HepG2 (cell line): Measurements from ENCODE around the gene HDAC5. TPM values are rescaled to one million over a fixed set of nuclear protein-coding genes. Genes with fewer than 3 reads are reported as not detected.

Experiments
- ATF7-NPFF ChIP-seq: sonication (generic); formaldehyde crosslinking; IDR thresholded peaks from 2 replicates; pipeline ENCODE4 v1.8.1; 2023; ENCODE audit warnings: mild to moderate bottlenecking, low read depth, missing genetic modification reagents, moderate library complexity
- CTCF ChIP-seq: sonication (generic); formaldehyde crosslinking; IDR thresholded peaks from 2 replicates; pipeline ENCODE4 v1.5.0; 2020; ENCODE audit warnings: mild to moderate bottlenecking, missing genetic modification reagents, moderate library complexity
- EED ChIP-seq: sonication (generic); formaldehyde crosslinking; IDR thresholded peaks from 2 replicates; pipeline ENCODE4 v1.5.0; 2020; ENCODE audit warnings: mild to moderate bottlenecking, missing genetic modification reagents
- GATAD1 ChIP-seq: IDR thresholded peaks from 2 replicates; pipeline ENCODE4 v1.6.1; 2016; ENCODE audit warnings: missing genetic modification reagents, missing compliant biosample characterization
- GATAD2A ChIP-seq: IDR thresholded peaks from 2 replicates; pipeline ENCODE4 v1.6.1; 2016
- GTF3A ChIP-seq: sonication (generic); formaldehyde crosslinking; conservative IDR thresholded peaks from 2 replicates; pipeline ENCODE4 v1.4.0; 2020; ENCODE audit warnings: mild to moderate bottlenecking, missing genetic modification reagents
- HHEX ChIP-seq: IDR thresholded peaks from 2 replicates; pipeline ENCODE4 v1.6.1; 2016; ENCODE audit warnings: control low read depth
- MTERF4 ChIP-seq: sonication (generic); formaldehyde crosslinking; IDR thresholded peaks from 2 replicates; pipeline ENCODE4 v1.8.0; 2023; ENCODE audit warnings: mild to moderate bottlenecking, missing genetic modification reagents
- PITX1 ChIP-seq: sonication (generic); formaldehyde crosslinking; IDR thresholded peaks from 2 replicates; pipeline ENCODE4 v1.5.1; 2020; ENCODE audit warnings: mild to moderate bottlenecking, missing genetic modification reagents
- SP5 ChIP-seq: IDR thresholded peaks from 2 replicates; pipeline ENCODE4 v1.6.1; 2016; ENCODE audit warnings: low read depth, borderline replicate concordance
- ZBTB3 ChIP-seq: sonication (generic); formaldehyde crosslinking; IDR thresholded peaks from 2 replicates; pipeline ENCODE4 v1.4.0; 2020; ENCODE audit warnings: low read depth, mild to moderate bottlenecking, moderate library complexity, missing genetic modification reagents, borderline replicate concordance
- ZMYM2 ChIP-seq: sonication (generic); formaldehyde crosslinking; IDR thresholded peaks from 2 replicates; pipeline ENCODE4 v1.8.0; 2022; ENCODE audit warnings: mild to moderate bottlenecking, missing genetic modification reagents
- ZNF329 ChIP-seq: sonication (generic); formaldehyde crosslinking; IDR thresholded peaks from 2 replicates; pipeline ENCODE4 v1.9.0; 2021; ENCODE audit warnings: low read depth, mild to moderate bottlenecking, missing genetic modification reagents
- ZNF430 ChIP-seq: sonication (generic); formaldehyde crosslinking; IDR thresholded peaks from 2 replicates; pipeline ENCODE4 v1.9.0; 2021; ENCODE audit warnings: mild to moderate bottlenecking, missing genetic modification reagents
- ZNF607 ChIP-seq: sonication (generic); formaldehyde crosslinking; IDR thresholded peaks from 2 replicates; pipeline ENCODE4 v1.5.1; 2020; ENCODE audit warnings: missing genetic modification reagents, mild to moderate bottlenecking, borderline replicate concordance
- ZNF839 ChIP-seq: sonication (generic); formaldehyde crosslinking; IDR thresholded peaks from 2 replicates; pipeline ENCODE4 v1.4.0; 2020; ENCODE audit warnings: missing genetic modification reagents, mild to moderate bottlenecking, borderline replicate concordance
- ZNF879 ChIP-seq: sonication (generic); formaldehyde crosslinking; IDR thresholded peaks from 2 replicates; pipeline ENCODE4 v1.8.1; 2023; ENCODE audit warnings: missing genetic modification reagents
- ZSCAN21 ChIP-seq: sonication (generic); formaldehyde crosslinking; IDR thresholded peaks from 2 replicates; pipeline ENCODE4 v1.8.0; 2022; ENCODE audit warnings: mild to moderate bottlenecking, missing genetic modification reagents, moderate library complexity, borderline replicate concordance
- ZSCAN31 ChIP-seq: sonication (generic); formaldehyde crosslinking; IDR thresholded peaks from 2 replicates; pipeline ENCODE4 v1.5.0; 2020; ENCODE audit warnings: low read depth, mild to moderate bottlenecking, missing genetic modification reagents
- polyA plus RNA-seq, 8 experiments: library from polyadenylated mRNA; depleted of rRNA in 3 of 8; stranded (reverse) in 7 of 8; unstranded in 1 of 8; fragments of >200 nt; fragmentation: Illumina TruSeq in 4 of 8; extraction: Trizol in 4 of 8; gene quantifications; 2 replicates each; pipeline versions ENCODE4 v1.2.1 to v1.2.3, GENCODE V29; 2011 to 2016; ENCODE audit warnings: low read depth in 4 of 8, missing spikeins in 1 of 8, mixed read lengths in 1 of 8; ENCODE audit not compliant: insufficient read depth in 1 of 8
- total RNA-seq, 5 experiments: library from RNA; depleted of rRNA; stranded (reverse); fragments of >200 nt; fragmentation: Illumina TruSeq; extraction: Trizol; gene quantifications; 2 replicates each; pipeline ENCODE4 v1.2.3, GENCODE V29; 2016; ENCODE audit warnings: low read depth in 1 of 5
- TF ChIP-seq, protein P1 (sequence below): sonication (generic); formaldehyde crosslinking; IDR thresholded peaks from 2 replicates; pipeline ENCODE4 v1.4.0; 2020; ENCODE audit warnings: missing genetic modification reagents
- TF ChIP-seq, protein P2 (sequence below): sonication (generic); formaldehyde crosslinking; conservative IDR thresholded peaks from 2 replicates; pipeline ENCODE4 v1.4.0; 2020; ENCODE audit warnings: mild to moderate bottlenecking, missing genetic modification reagents, moderate library complexity

HDAC5 gene
- total and polyA plus RNA-seq, 2 of the 13 experiments (the other 11 are each of a cell fraction or from before 2014, with no cell fraction given) = 46.4 to 85.4 TPM

GRCh38 chr17:44115585-44116415 lies 7.6 kb downstream of the HDAC5 start (continued):
- TF ChIP-seq MTERF4 (CRISPR knock-in tag) (0 out of 2 replicates have a peak, but pooled peaks have one; percentile 37), GATAD2A (CRISPR knock-in tag) (peak; percentile 45; the same call in 1 of the 2 replicates), ATF7-NPFF (CRISPR knock-in tag) (no peak; the same call in 1 of the 2 replicates), GTF3A (CRISPR knock-in tag) (0 out of 2 replicates have a peak, but pooled peaks have one; percentile 61), ZSCAN31 (CRISPR knock-in tag) (no peak), ZSCAN21 (no peak), ZNF430 (CRISPR knock-in tag) (0 out of 2 replicates have a peak, but pooled peaks have one; percentile 38), CTCF (CRISPR knock-in tag) (peak; percentile 91), GATAD1 (CRISPR knock-in tag) (no peak), ZNF607 (no peak), SP5 (CRISPR knock-in tag) (no peak), ZNF839 (CRISPR knock-in tag) (no peak), HHEX (no peak), ZBTB3 (CRISPR knock-in tag) (no peak), ZNF329 (CRISPR knock-in tag) (no peak), PITX1 (peak; percentile 29; the same call in 1 of the 2 replicates), EED (CRISPR knock-in tag) (peak; percentile 60; the same call in 1 of the 2 replicates), ZNF879 (no peak), ZMYM2 (CRISPR knock-in tag) (0 out of 2 replicates have a peak, but pooled peaks have one; percentile 41)
- TF ChIP-seq, protein P1, sequence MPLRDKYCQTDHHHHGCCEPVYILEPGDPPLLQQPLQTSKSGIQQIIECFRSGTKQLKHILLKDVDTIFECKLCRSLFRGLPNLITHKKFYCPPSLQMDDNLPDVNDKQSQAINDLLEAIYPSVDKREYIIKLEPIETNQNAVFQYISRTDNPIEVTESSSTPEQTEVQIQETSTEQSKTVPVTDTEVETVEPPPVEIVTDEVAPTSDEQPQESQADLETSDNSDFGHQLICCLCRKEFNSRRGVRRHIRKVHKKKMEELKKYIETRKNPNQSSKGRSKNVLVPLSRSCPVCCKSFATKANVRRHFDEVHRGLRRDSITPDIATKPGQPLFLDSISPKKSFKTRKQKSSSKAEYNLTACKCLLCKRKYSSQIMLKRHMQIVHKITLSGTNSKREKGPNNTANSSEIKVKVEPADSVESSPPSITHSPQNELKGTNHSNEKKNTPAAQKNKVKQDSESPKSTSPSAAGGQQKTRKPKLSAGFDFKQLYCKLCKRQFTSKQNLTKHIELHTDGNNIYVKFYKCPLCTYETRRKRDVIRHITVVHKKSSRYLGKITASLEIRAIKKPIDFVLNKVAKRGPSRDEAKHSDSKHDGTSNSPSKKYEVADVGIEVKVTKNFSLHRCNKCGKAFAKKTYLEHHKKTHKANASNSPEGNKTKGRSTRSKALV (CRISPR knock-in tag) = no peak
- TF ChIP-seq, protein P2, sequence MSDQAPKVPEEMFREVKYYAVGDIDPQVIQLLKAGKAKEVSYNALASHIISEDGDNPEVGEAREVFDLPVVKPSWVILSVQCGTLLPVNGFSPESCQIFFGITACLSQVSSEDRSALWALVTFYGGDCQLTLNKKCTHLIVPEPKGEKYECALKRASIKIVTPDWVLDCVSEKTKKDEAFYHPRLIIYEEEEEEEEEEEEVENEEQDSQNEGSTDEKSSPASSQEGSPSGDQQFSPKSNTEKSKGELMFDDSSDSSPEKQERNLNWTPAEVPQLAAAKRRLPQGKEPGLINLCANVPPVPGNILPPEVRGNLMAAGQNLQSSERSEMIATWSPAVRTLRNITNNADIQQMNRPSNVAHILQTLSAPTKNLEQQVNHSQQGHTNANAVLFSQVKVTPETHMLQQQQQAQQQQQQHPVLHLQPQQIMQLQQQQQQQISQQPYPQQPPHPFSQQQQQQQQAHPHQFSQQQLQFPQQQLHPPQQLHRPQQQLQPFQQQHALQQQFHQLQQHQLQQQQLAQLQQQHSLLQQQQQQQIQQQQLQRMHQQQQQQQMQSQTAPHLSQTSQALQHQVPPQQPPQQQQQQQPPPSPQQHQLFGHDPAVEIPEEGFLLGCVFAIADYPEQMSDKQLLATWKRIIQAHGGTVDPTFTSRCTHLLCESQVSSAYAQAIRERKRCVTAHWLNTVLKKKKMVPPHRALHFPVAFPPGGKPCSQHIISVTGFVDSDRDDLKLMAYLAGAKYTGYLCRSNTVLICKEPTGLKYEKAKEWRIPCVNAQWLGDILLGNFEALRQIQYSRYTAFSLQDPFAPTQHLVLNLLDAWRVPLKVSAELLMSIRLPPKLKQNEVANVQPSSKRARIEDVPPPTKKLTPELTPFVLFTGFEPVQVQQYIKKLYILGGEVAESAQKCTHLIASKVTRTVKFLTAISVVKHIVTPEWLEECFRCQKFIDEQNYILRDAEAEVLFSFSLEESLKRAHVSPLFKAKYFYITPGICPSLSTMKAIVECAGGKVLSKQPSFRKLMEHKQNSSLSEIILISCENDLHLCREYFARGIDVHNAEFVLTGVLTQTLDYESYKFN (CRISPR knock-in tag) = 0 out of 2 replicates have a peak, but pooled peaks have one; percentile 23
